PFSK-1 (cell line): Measurements from ENCODE around the gene HDHD2.

Experiments used
- POLR2AphosphoS5 ChIP-seq: IDR thresholded peaks from 2 replicates; pipeline ENCODE4 v1.6.1; 2012; ENCODE audit warnings: low read depth, mild to moderate bottlenecking, control low read depth, low read length, moderate library complexity
- SIN3A ChIP-seq: IDR thresholded peaks from 2 replicates; pipeline ENCODE4 v1.6.1; 2012; ENCODE audit warnings: mild to moderate bottlenecking, low read length, moderate library complexity, borderline replicate concordance; ENCODE audit not compliant: insufficient read depth
- TAF1 ChIP-seq: IDR thresholded peaks from 2 replicates; pipeline ENCODE4 v1.6.1; 2012; ENCODE audit warnings: low read length, control low read depth, borderline replicate concordance; ENCODE audit not compliant: insufficient read depth
- TF ChIP-seq, protein P1 (sequence below), 2 experiments: IDR thresholded peaks; 2 replicates each; pipeline versions ENCODE4 v1.6.1 to v1.8.0; 2011 to 2012; ENCODE audit warnings: low read depth in 2 of 2, low read length in 2 of 2, control low read depth in 1 of 2, inconsistent platforms in 1 of 2, mild to moderate bottlenecking in 1 of 2, moderate library complexity in 1 of 2; ENCODE audit not compliant: insufficient read depth in 1 of 2

GRCh38 chr18:47174545-47175116 is 24.3 kb upstream of the HDHD2 start:
- TF ChIP-seq TAF1 (no peak), POLR2AphosphoS5 (no peak), SIN3A (no peak)
- TF ChIP-seq, protein P1, sequence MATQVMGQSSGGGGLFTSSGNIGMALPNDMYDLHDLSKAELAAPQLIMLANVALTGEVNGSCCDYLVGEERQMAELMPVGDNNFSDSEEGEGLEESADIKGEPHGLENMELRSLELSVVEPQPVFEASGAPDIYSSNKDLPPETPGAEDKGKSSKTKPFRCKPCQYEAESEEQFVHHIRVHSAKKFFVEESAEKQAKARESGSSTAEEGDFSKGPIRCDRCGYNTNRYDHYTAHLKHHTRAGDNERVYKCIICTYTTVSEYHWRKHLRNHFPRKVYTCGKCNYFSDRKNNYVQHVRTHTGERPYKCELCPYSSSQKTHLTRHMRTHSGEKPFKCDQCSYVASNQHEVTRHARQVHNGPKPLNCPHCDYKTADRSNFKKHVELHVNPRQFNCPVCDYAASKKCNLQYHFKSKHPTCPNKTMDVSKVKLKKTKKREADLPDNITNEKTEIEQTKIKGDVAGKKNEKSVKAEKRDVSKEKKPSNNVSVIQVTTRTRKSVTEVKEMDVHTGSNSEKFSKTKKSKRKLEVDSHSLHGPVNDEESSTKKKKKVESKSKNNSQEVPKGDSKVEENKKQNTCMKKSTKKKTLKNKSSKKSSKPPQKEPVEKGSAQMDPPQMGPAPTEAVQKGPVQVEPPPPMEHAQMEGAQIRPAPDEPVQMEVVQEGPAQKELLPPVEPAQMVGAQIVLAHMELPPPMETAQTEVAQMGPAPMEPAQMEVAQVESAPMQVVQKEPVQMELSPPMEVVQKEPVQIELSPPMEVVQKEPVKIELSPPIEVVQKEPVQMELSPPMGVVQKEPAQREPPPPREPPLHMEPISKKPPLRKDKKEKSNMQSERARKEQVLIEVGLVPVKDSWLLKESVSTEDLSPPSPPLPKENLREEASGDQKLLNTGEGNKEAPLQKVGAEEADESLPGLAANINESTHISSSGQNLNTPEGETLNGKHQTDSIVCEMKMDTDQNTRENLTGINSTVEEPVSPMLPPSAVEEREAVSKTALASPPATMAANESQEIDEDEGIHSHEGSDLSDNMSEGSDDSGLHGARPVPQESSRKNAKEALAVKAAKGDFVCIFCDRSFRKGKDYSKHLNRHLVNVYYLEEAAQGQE (IDR thresholded peaks at IDR 0.05; ENCODE audit: insufficient read depth in 1 of 2, low read depth in 2 of 2, low read length in 2 of 2), result no peak
